HG03460 (cell line): ENCODE data around the gene PTPRE.
"Not testable (repeated sequence)": the region's sequence is repeated elsewhere in the genome, so short reads cannot be mapped to it uniquely, and the experiment has no call there.

Source experiments
- ATAC-seq: cut with Tn5 transposase; IDR thresholded peaks from one replicate; pipeline ENCODE4 v1.9.1; 2021; ENCODE audit not compliant: unreplicated experiment

PTPRE gene

DNA sequence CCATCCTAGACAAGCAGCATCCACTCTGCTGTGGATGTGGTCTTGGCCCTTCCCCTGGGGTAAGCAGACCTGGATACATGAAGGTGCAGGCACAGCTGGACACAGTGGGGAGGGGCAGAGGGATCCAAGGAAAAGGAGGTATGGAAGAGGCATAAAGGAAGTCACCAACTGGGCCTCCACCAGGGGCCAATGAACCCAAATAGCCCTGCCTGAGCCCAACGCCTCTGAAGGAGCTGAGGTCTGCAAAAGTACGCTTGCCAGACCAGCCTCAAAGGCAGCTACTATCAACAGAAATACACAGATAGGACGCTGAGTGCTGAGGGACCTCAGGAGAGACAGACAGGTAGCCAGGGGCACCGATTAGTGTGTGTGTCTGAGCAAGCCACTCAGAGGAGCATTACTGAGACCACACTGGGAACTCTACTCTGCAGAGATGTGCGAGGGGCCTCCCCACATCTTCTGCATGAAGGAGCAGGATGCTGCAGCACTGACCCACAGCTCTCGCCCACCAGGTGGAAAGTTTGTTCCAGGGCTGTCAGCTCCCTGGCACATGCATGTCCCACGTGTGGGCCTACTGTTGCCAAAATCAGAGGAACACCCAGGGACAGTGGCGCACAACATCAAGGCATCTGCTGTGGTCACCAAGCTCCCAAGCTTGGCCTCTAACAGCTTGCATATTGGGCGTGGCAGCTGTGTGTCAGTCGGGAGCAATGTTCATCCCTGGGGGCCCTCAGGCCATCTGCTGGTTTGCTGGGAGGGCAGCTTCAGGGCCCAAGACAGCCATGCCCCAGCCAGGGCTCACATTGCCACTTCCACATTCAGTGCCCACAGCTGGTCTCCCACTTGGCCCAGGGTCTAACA lies 179.3 kb downstream of the PTPRE start:
- no peak for ATAC-seq

DNA sequence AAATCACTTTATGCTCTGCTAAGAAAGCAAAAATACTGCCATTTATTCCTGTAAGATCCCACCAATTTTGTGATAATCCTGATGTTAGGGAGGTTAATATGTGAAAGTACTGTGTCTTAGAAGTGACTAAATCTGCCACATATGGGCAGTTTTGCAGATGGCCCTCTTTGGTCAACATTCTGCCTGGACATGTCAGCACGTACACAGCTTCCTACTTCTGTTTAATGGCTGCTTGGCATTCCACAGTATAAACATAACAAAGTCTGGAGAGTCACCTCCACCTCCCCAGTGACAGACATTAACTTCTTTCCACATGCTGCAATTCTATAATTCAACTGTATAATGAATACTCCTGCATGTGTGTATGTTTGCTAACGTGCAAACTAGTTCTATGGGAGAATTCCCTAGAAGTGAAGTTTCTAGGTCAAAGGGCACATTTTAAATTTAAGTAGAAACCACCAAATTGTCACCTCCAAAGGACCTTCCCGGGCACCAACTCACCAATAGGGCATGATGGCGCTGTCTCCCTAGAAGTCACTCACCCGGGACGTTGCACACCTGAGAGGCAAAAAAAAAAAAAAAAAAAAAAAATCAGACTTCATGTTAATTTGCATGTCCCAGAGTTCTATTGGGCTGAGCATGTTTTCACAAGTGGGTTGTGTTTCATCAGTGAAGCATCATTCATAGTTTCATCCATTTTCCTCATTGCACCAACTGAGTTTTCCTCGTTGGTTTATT lies 180.4 kb downstream of the PTPRE start:
- no peak for ATAC-seq

DNA sequence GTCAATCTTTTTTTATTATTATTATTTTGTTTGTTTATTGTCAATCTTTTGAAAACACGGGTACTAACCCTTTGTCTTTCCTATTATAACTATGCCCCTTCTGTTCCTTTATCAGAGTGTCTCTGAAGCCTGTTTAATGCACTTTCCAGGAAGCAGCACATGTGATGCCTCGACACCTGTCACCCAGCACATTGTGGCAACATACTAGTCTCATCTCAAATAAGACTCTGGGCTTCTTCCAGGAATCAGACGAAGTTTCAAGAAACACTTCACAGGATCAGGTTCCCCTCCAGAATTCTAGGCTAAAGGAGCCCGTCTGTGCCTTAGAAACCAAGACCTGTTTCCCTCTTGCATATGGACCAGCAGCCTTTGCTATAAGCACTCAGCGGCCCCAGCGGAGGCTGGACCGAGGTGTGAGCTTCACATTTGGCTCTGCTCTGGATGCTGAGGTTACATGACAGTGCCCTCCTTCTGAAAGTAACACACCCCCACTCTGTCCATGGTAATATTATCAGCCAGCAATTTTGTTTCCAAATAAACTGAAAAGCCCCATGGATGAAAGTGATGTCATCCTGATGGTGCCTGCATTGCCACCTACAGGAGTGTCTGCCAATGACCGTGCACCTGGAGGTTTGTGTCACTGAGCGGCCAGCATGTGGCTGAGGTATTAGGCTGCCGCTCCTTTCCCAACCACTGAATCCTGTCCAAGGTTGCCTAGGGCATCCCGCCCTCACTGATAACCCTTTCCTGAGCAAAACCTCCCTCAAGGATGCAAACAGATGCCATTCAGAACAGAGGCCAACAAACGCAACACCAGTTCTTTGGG lies 181.2 kb downstream of the PTPRE start:
- ATAC-seq = no peak

DNA sequence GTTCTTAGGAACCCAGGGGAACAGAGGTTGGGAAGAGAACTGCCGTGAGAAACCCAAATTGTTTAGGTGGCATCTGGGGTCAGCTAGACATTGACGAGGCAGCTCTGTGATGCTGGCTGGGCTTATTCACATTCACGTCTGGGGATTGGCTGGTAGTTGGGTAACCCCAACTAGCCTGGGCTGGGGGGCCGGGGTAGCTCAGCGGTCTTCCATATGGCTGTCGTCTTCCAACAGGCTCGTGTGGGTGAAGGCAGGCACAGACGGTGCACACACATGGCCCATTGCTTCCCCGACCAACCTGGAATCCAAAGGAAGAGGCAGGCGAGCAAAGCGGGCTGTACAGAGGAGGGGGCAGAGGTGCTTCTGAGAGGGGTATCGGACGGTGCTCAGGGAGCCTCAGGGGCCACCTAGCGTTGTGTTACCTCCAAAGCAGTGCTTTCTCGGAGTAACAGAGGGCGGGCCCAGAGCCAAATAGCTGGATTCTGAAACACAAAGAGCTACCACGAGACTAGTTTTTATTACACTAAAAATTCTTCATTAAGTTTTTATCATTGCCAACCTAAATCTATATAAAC lies 184.8 kb downstream of the PTPRE start:
- no peak for ATAC-seq

DNA sequence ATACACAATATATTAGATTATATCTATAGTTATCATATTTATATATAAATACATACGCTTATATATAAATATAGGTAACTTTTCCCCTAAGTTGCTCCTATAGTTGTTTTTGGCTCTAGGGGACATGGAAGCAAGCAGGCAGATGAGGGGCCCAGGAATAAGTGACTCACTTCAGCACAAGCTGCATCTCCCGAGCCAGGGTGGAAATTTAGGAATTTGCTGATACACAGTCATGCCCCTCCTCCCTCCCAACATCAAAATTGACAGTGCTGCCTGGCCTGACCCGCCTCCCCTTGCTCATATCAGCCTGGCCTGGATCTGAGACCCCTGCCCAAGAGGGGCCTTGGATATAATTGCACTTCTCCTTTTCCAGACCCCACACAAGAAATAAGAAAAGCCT lies 185.6 kb downstream of the PTPRE start:
- ATAC-seq = no peak

DNA sequence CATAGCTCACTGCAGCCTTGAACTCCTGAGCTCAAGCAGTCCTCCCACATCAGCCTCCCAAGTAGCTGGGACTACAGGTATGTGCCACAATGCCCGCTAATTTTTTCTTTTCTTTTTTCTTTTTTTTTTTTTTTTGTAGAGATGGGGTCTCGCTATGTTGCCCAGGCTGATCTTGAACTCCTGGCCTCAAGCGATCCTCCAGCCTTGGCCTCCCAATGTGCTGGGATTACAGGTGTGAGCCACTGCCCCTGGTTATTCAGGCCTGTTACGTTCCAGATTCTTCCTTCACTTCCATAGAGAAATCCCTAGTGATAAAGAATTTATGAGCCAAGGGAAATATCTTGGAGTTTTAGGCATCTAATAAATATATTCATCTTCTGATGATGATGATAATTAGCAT lies 187.7 kb downstream of the PTPRE start:
- ATAC-seq = not testable (repeated sequence)

DNA sequence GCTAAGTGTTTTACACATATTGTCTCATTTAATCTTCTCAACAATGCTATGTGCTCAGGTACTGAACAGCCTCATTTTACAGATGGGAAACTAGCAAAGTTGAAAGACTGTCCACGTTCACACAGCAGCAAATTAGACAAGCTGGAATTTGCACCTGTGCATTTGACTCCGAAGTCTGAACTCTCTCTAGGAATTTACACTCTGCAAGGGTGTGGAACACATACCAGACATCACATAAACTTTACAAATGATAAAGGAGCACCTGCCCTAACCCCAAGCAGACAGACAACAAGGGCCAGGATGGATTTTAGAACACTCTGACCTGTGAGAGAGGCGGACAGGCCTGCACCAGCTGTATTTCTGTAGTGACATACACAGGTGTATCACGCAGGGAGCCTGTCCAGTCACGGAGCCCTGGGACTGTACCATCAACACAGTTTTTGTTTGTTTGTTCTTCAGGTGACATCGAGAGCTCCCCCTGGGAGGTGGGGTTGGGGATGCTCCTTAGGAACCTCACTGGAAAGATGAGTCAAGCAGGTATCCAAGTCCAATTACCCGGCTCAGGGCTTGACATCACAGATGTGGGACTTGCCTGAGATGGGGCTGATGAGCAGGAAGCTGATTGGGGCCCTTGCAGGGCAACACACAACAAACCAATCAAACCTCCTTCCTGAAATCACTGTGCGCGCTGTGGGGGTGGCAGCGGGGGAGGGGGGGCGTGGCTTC lies 188.3 kb downstream of the PTPRE start:
- peak; percentile 63 for ATAC-seq

DNA sequence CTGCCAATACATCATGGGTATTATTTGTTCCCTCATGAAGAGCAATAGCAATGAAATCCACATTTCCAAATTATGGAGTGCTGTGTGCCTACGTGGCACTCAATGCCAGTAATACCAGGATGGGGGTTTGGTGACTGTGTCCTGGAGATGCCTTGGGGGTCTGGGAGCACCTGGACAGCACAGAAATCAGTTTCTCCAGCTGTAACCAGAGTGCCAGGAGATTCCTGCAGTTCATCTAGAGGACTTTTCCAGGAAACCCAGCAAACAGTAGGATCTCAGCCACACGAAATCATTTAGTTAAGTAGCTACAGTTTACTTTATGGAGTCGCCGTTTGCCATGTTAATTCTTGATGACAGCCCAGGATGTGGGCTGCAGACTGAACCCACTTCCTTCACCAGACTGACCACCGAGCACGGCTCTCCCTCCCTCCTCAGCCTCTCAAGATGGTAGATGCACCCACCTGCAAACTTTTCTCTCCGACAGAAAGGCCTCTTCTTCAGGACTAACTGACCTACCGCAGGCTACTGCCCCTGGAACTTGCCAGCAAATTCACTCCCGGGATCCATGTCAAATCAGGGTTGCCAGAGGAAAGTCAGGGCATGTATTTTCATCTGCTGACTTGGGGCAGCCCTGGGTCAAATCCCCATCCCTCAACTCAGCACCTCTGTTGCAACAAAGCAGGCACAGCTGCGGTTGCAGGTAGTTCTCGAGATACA lies 189.0 kb downstream of the PTPRE start:
- peak; percentile 61 for ATAC-seq

DNA sequence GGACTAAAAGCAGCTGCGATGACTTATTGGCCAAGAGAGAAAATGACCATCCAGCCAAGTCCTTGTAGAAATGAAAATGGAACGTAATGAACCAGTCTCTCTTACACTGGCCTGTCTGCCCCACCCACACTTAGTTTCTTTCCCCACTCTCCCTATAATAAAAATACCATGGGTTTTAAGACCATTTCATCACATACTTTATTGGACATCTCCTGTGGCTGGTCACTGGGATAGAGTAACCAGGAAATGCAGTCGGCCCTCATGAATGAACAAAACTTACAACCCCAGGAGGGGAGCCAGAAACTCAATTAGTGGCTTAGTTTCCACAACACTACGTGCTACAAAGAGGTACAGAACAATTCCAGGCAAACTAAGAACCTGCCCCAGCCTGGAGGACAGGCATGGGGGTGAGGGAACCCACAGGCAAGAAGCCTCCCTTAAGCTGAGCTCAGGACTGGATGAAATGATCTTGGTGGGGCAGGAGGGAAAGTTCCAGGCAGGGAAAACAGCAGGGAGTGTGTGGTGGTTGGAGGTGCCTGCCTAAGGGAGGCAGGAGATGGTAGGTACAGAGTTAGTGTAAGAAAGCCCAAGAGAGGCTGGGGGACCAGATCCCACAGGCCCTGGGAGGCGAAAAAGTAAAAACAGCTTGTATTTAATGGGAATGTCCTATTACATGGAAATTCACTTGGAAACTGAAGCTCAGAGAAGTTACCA lies 189.7 kb downstream of the PTPRE start:
- ATAC-seq = no peak

DNA sequence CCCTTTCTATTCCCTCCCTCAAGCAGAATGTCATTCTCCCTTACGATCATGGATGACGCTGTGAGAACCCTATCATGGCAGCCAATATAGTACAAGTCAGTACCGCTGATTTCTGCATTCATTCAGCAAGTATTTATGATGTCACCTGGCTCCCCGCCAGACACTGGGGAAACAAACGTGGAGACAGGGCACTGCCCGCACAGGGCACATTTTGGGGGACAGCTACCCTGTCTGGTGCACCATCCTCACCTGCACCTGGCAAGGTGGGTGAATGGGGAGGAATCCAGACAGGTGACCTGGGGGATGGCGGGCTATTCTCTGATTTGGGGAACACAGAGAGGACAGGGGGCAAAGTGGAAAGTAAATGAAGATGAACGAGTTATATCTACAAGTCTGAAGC lies 190.9 kb downstream of the PTPRE start:
- ATAC-seq = no peak

DNA sequence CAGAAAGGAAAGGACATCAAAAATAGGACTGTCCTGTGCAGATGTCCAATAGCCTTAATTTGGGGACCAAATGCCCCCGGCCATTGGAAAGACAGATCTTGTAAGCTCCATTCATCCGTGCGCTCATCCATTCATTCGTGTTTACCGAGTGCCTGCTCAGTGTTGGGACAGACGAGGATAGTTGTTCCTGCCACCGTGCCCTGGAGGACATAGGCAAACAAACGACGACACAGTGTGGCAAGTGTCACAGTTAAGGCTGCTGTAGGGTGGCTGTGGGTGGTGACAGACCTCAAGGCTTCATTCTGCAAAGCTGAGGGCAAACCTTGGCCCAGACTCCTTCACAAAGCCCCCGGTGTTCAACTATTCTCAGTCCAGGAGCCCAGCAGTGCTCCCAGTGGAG lies 191.7 kb downstream of the PTPRE start:
- ATAC-seq = no peak

DNA sequence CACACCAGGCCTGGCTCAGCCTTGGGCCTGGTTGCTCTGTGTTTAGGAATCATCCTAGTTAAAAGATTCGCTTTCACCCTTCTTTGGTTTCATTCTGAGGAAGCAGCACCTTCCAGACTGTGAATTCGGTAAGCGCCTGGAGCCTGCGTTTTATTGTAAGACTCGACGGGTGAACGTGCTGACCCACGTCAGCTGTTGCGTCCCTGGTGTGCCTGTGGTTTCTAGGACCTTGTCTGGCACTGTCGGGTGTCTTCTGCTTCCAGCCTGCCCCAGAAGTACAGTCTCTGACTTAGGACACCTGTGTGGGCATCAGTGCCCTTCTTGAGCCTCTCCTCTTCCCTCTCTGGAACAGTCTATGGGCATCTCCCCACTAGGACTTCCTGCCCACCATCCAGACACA lies 193.0 kb downstream of the PTPRE start:
- no peak for ATAC-seq

DNA sequence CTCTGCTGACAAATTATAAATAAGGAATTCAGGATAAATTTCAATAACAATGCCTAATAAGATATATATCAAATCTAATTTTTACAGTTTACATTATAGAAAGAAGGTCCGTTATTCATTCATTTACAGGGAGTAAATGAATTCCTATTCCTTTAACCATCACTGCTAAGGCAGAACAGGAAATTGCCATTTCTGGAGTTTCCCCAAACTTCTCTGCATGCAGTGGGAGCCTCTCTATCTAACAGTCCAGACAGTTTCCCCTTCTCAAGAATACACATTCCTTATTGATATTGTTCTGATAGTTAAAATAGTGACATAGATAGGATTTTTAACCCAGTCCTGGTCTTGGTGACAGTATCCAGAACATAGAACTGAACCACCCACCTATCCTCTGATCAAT lies 195.0 kb downstream of the PTPRE start:
- no peak for ATAC-seq

DNA sequence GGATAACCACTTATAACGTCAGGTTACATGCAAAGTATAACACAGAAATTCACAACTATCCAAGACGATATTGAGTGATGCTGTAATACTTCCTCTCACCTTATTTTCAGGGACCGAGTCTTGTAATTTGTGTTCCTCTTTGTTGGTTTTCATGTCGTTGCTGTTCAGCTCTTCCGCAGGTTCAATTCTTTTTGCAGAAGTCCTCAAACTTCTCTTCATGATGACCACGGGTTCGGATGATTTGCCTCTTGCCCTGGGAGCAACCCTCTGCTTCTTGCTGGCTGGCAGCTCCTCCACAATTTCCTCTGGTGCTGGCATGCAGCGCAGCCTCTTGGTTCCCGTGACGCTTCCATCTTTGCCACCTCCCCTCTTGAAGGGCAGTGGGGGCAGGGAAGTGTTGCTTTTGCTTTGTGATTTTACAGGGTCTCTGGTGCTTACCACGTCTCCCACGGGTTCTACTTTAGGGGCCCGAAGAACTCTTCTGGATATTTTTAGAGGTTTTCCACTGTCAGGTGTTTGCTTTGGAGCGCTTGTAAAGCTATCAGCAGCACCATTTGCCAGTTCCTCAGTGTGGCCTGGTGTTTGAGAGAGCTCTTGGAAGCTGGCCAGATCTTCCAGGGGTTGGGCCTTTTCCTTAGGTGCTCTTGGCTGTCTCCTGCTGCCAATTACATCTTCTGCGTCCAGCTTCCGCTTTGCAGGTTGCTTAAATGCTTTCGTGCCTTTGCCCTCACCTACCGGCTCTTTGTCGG lies 195.8 kb downstream of the PTPRE start:
- no peak for ATAC-seq

DNA sequence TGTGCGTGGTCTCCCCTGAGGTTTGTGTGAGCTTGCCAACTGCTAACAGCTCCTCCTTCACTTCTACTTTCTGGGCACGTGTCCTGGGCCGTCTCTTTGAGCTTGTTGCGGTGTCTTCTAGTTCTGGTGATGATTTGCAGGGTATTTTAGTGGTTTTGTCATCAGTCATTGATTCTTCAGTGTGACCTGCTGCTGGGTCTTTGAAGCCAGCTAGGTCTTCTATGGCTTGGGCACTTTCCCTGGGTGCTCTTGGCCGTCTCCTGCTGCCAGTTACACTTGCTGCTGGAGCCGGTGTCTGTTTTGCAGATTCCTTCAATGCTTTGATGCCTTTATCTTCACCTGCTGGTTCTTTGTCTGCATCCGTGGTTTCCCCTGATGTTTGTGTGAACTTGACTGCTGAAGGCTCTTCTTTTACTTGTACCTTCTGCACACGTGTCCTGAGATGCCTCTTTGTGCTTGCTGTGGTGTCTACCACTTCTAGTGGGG lies 196.4 kb downstream of the PTPRE start:
- no peak for ATAC-seq

DNA sequence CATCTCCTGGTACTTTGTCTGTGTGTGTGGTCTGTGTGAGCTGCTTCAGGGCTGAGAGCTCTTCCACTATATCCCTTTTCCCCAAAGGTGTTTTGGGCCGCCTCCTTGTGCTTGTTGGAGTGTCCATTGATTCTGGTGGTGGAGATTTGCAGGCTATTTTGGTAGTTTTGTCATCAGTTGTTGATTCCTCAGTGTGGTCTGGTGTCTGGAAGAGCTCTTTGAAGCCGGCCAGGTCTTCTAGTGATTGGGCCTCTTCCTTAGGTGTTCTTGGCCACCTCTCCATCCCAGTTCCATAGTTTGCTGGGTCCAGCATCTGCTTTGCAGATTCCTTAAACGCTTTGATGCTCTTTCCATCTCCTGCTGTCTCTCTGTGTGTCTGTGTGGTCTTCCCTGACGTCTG lies 198.5 kb downstream of the PTPRE start:
- ATAC-seq = no peak

DNA sequence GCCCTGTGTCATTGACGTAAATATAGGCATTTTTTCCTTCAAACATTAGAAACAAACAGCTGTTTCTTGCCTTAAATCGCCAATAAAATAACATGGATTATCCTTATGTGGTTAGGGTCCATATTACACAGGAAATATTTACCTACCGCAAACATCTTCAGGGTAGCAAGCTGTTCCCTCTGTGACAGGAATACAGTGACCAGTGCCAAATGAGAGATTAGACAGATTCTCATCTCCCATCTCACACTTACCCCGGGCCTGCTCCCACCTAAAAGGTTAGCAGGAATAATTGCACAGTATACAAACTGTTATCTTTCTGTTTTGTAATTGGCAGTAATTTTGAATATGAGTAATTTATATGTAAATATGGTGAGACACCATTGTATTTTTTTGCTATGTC lies 202.8 kb downstream of the PTPRE start:
- ATAC-seq = no peak

DNA sequence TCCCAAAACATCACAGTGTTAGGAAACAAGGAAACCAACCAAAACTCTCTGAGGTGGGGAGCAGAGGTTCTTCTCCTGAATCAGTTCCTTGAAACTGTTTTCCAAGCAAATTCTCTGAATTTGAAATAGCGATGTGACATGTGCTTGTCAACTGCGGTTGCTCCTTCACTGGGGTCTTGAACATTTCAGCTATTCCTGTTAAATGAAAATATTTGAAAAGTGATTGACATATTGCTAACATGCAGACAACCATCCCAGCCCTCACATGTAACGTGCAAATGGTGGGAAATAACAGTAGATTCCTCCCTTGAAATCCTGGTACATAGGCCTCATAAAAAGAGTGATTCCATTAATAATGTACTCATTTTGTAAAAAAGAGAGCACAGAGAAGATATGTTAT lies 203.4 kb downstream of the PTPRE start:
- no peak for ATAC-seq
